ENCODE data around the gene NARF.
A peak's percentile ranks its signal among the peaks of the same experiment; 100 is the strongest.

The NARF gene

DNA sequence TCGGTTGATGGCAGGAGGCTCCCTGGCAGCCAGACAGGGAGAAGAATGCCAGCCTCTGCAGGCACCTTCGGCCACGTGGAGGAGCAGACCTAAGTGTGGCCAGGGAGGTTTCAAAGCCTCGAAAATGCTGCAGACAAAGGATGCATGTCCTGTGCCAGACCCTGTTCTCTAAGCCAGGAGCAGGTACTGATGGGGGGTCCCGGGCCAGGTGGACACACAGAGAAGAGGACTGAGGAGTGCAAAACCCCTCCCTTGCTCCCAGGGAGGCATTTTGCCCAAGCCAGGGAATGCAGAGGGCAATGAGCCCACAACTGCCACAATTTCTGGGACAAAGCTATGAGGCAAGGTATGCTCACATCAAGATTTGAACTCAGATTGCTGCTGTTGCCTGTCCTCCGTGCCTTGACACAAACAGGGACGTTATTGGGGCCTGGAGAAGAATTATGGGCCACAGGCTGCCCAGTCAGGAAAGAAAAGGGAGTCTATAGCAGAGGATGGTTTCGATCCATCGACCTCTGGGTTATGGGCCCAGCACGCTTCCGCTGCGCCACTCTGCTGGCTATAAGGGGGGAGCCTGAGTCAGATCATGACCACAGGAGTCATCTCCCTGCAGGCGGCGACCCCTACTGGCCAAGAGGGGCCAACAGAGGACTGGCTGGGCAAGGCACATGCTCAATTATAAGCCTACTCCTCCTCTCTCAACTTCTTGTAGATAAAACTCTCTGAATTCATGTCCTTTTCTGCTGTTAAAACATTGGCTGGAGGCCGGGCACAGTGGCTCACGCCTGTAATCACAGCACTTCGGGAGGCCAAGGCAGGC is 35.9 kb downstream of the NARF start:
- DNase-seq (ENCODE audit: insufficient read length, low spot score), result peak; percentile 86
- FAIRE-seq, result peak; percentile 95
- TF ChIP-seq PAX5 (IDR thresholded peaks at IDR 0.05; ENCODE audit: insufficient read depth, low read length, severe bottlenecking), result no peak
- no peak; the same call in 1 of the 2 replicates for TF ChIP-seq POU2F2 (IDR thresholded peaks at IDR 0.05; ENCODE audit: low read depth, low read length)
- TF ChIP-seq SPI1 (IDR thresholded peaks at IDR 0.05; ENCODE audit: low read depth, low read length), result 0 out of 2 replicates have a peak, but pooled peaks have one; percentile 3
- TF ChIP-seq TAF1 (IDR thresholded peaks at IDR 0.05; ENCODE audit: low read depth, low read length), result no peak

DNA sequence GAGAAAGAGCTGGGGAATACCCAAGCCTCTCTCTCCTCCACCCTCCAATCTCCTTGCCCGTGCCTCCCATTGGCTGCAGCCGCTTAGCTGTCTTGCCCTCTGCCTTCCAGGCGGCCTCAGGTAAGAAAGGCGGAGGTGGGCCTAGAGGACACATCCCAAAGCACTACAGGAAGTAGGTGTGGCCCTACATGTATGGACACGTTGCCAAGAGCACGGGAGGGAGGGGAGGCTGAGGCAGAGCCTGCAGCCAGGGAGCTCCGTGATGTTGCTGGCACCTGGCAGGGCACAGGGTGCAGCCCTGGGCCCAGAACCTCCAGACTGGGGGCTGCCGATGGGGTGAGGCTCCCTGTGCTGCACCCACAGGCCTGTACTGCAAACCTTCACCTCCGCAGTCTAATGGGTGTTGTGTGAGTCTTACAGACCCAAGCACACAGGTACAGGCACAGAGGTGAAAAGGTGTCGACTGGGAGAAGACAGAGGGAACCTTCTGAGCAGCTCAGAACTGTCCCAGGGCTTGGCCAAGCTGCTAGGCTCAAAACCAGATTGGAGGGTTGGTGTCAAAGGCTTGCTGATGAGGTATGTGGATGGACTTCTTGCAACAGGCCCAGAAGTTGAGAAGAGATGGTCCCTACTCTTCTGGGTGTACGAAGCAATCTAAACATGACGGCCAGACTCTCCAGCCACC is 37.4 kb downstream of the NARF start:
- TF ChIP-seq PAX5 (IDR thresholded peaks at IDR 0.05; ENCODE audit: insufficient read depth, low read length, severe bottlenecking) (no peak), TAF1 (IDR thresholded peaks at IDR 0.05; ENCODE audit: low read depth, low read length) (no peak), SPI1 (IDR thresholded peaks at IDR 0.05; ENCODE audit: low read depth, low read length) (no peak), POU2F2 (IDR thresholded peaks at IDR 0.05; ENCODE audit: low read depth, low read length) (no peak), POLR2A (IDR thresholded peaks at IDR 0.05; ENCODE audit: low read depth, low read length) (no peak), POLR2AphosphoS5 (IDR thresholded peaks at IDR 0.05; ENCODE audit: low read depth, low read length) (no peak)
- no peak for DNase-seq (ENCODE audit: insufficient read length, low spot score)

GRCh38 chr17:82496529-82497434 is 38.2 kb downstream of the NARF start:
- DNase-seq (ENCODE audit: insufficient read length, low spot score), result peak; percentile 89
- TF ChIP-seq TAF1 (IDR thresholded peaks at IDR 0.05; ENCODE audit: low read depth, low read length), result no peak
- TF ChIP-seq SPI1 (IDR thresholded peaks at IDR 0.05; ENCODE audit: low read depth, low read length), result no peak
- no peak for TF ChIP-seq PAX5 (IDR thresholded peaks at IDR 0.05; ENCODE audit: insufficient read depth, low read length, severe bottlenecking)
- 0 out of 2 replicates have a peak, but pooled peaks have one; percentile 23 for TF ChIP-seq POLR2A (IDR thresholded peaks at IDR 0.05; ENCODE audit: low read depth, low read length)
- TF ChIP-seq POU2F2 (IDR thresholded peaks at IDR 0.05; ENCODE audit: low read depth, low read length), result no peak
- no peak for TF ChIP-seq POLR2AphosphoS5 (IDR thresholded peaks at IDR 0.05; ENCODE audit: low read depth, low read length)
- peak; percentile 96 for FAIRE-seq

More for the DNA sequence above, 37.4 kb downstream of the NARF start:
- no peak for FAIRE-seq

GRCh38 chr17:82497483-82498405 is 39.2 kb downstream of the NARF start:
- DNase-seq (ENCODE audit: insufficient read length, low spot score), result no peak
- FAIRE-seq, result no peak
- TF ChIP-seq PAX5 (IDR thresholded peaks at IDR 0.05; ENCODE audit: insufficient read depth, low read length, severe bottlenecking) (no peak), TAF1 (IDR thresholded peaks at IDR 0.05; ENCODE audit: low read depth, low read length) (no peak), POLR2A (IDR thresholded peaks at IDR 0.05; ENCODE audit: low read depth, low read length) (no peak), POLR2AphosphoS5 (IDR thresholded peaks at IDR 0.05; ENCODE audit: low read depth, low read length) (no peak), POU2F2 (IDR thresholded peaks at IDR 0.05; ENCODE audit: low read depth, low read length) (no peak), SPI1 (IDR thresholded peaks at IDR 0.05; ENCODE audit: low read depth, low read length) (no peak)

- no peak for DNase-seq (ENCODE audit: insufficient read length, low spot score)
- TF ChIP-seq POLR2A (IDR thresholded peaks at IDR 0.05; ENCODE audit: low read depth, low read length) (no peak), POU2F2 (IDR thresholded peaks at IDR 0.05; ENCODE audit: low read depth, low read length) (no peak), POLR2AphosphoS5 (IDR thresholded peaks at IDR 0.05; ENCODE audit: low read depth, low read length) (no peak), PAX5 (IDR thresholded peaks at IDR 0.05; ENCODE audit: insufficient read depth, low read length, severe bottlenecking) (no peak), TAF1 (IDR thresholded peaks at IDR 0.05; ENCODE audit: low read depth, low read length) (no peak), SPI1 (IDR thresholded peaks at IDR 0.05; ENCODE audit: low read depth, low read length) (no peak)
- FAIRE-seq, result peak; percentile 5
These were observed 43.7 kb downstream of the NARF start for GRCh38 chr17:82502207-82502606.

- no peak for TF ChIP-seq TAF1 (IDR thresholded peaks at IDR 0.05; ENCODE audit: low read depth, low read length)
- TF ChIP-seq POLR2A (IDR thresholded peaks at IDR 0.05; ENCODE audit: low read depth, low read length), result no peak
- FAIRE-seq, result no peak
- no peak for DNase-seq (ENCODE audit: insufficient read length, low spot score)
These were observed 44.7 kb downstream of the NARF start for GRCh38 chr17:82503094-82503727.

GRCh38 chr17:82503728-82504308 is 45.3 kb downstream of the NARF start:
- TF ChIP-seq POLR2AphosphoS5 (IDR thresholded peaks at IDR 0.05; ENCODE audit: low read depth, low read length) (no peak), POLR2A (IDR thresholded peaks at IDR 0.05; ENCODE audit: low read depth, low read length) (no peak), POU2F2 (IDR thresholded peaks at IDR 0.05; ENCODE audit: low read depth, low read length) (no peak), PAX5 (IDR thresholded peaks at IDR 0.05; ENCODE audit: insufficient read depth, low read length, severe bottlenecking) (no peak), SPI1 (IDR thresholded peaks at IDR 0.05; ENCODE audit: low read depth, low read length) (no peak), TAF1 (IDR thresholded peaks at IDR 0.05; ENCODE audit: low read depth, low read length) (no peak)
- no peak for FAIRE-seq
- no peak for DNase-seq (ENCODE audit: insufficient read length, low spot score)

Measured in GM12891 (cell line).